GM18951 (cell line): ENCODE data around the gene DENND1A.
"Not testable (repeated sequence)": the region's sequence is repeated elsewhere in the genome, so short reads cannot be mapped to it uniquely, and the experiment has no call there.

Experiments
- POLR2A ChIP-seq: IDR thresholded peaks from 4 replicates; pipeline ENCODE4 v1.6.1; 2011; ENCODE audit warnings: mild to moderate bottlenecking; ENCODE audit not compliant: insufficient read length, insufficient read depth; ENCODE audit errors: extremely low read depth
- in situ Hi-C: fragments of 300-500 bp; cut with MboI; formaldehyde crosslinking; loops from one replicate; pipeline ENCODE4 v1.12.0; 2022; ENCODE audit warnings: low sequenced_read_pairs, mixed read lengths, inconsistent platforms; ENCODE audit not compliant: unreplicated experiment

Gene DENND1A

GRCh38 chr9:123923884-123924283, 6.0 kb downstream of the DENND1A start:
- TF ChIP-seq POLR2A, result no peak
- in situ Hi-C loops, result no loop called here

- in situ Hi-C loops, result no loop called here
- no peak for TF ChIP-seq POLR2A
These were observed 6.5 kb downstream of the DENND1A start for GRCh38 chr9:123923377-123923776.

GRCh38 chr9:123922911-123923310, 7.0 kb downstream of the DENND1A start:
- in situ Hi-C loops, result no loop called here
- no peak for TF ChIP-seq POLR2A

GRCh38 chr9:123922431-123922830, 7.5 kb downstream of the DENND1A start:
- in situ Hi-C loops, result no loop called here
- TF ChIP-seq POLR2A, result no peak

DNA sequence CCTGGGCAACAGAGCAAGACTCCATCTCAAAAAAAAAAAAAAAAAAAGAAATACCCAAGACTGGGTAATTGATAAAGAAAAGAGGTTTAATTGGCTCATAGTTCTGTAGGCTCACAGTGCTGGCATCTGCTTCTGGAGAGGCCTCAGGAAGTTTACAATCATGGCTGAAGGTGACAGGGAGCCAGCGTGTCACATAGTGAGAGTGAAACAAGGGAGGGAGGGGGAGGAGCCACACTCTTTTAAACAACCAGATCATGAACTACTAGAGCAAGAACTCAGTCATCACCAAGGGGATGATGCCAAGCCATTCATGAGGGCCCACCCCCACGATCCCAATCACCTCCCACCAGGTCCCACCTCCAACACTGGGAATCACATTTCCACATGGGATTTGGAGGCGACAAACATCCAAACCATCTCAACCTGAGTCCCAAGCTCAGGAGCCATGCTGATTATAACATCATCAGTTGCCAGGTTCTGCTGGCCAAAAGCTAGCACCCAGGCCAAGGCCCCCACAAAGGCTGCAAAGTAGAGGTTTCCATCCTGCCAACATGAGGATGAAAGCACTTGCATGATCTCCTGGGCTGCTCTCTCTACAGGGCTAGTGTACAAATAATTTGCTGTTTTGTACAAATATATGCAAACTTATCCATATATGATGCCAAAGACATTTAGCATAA, 15.3 kb downstream of the DENND1A start:
- no peak for TF ChIP-seq POLR2A
- in situ Hi-C loops, result no loop called here

DNA sequence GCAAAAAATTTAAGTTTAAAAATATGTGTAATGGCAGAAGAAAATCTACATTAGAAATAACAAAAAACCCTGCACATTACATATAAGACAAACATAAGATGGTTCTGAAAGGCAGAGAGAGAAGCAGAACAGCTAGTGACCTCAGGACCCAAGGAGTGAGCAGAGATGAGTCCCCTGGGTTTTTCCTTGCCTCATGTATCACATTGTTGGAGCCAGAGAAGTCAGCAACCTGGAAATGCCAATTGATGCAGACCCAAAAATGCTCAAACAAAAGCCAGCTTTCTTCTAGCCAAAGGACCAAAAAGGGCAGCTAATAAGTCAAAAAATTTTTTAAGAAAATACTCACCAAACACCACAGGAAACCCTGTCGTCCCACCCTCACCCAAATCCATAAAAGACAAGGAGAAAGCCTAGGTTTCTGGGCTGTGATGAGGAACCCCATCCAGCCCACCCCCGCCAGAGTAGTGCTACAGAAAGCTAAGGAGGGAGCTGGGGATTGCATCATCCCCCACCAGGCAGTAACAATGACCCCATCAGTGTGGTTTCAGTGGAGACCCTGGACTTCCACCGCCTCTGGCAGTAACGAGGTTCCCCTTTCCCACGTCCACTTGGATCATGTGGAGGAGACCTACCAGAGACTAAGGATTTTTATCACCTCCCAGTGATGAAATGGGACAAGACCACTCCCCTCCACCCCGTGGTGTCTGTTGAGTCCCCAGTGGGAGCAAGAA, 17.6 kb downstream of the DENND1A start:
- no peak for TF ChIP-seq POLR2A
- in situ Hi-C loops, result no loop called here

GRCh38 chr9:123911024-123911423, 18.9 kb downstream of the DENND1A start:
- no peak for TF ChIP-seq POLR2A
- in situ Hi-C loops, result no loop called here

DNA sequence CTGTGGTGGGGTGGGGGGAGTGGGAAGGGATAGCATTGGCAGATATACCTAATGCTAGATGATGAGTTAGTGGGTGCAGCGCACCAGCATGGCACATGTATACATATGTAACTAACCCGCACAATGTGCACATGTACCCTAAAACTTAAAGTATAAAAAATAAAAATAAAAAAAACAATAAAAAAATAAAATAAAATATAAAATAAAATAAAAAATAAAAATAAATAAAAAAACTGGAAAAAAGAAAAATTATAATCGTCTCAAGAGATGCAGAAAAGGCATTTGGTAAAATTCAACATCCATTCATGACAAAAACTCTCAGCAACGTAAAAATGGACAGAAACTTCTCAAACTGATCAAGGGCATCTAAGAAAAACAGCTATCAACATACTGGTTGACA, 20.7 kb downstream of the DENND1A start:
- in situ Hi-C loops, result not testable (repeated sequence)

GRCh38 chr9:123903550-123903949, 26.4 kb downstream of the DENND1A start:
- in situ Hi-C loops, result not testable (repeated sequence)

DNA sequence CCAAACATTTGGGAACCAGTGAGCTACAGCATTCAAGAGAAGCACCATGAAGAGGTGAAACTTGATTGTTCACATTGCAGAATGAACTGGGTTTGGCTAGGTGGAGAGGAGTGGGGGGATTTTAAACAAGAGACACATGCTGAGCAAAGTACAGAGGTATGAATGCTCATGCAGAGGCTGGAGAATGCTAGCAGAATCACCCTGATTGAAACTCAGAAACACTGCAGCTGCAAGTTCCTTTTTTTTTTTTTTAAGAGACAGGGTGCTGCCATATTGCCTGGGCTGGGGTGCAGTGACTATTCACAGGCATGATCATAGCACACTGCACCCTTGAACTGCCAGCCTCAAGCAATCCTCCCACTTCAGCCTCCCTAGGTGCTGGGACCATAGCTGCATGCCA, 35.1 kb downstream of the DENND1A start:
- in situ Hi-C loops, result no loop called here
- no peak for TF ChIP-seq POLR2A

DNA sequence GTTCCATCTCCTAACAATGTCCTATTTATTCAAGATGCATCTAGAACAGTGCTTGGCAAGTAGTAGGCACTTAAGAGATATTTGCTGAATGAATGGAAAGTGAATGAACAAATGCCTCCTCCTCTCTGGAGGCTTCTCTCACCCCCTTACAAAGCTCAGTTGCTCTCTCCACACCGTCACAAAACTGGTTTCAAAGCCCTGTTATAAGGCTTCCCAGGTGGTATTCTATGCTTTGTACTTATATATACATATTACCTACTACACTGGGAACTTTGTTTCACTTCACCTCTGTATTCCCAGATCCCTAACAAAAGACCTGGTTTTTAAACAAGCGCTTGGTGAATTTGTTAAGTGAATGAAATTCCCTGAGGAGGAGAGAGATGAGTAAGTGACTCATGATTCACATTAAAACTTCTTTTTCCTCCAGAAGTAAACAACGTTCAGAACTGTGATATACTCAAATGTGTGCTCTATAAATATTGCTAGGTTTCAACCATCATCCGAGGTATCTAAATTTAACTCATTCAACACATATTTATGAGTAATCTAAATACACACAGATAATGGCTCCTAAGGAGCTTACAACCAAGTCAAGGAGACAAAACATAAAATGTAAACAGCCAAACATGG, 36.0 kb downstream of the DENND1A start:
- no peak for TF ChIP-seq POLR2A
- in situ Hi-C loops, result no loop called here

GRCh38 chr9:123893115-123893514, 36.8 kb downstream of the DENND1A start:
- in situ Hi-C loops, result no loop called here
- TF ChIP-seq POLR2A, result no peak

GRCh38 chr9:123887837-123888236, 42.1 kb downstream of the DENND1A start:
- in situ Hi-C loops, result no loop called here
- no peak for TF ChIP-seq POLR2A

DNA sequence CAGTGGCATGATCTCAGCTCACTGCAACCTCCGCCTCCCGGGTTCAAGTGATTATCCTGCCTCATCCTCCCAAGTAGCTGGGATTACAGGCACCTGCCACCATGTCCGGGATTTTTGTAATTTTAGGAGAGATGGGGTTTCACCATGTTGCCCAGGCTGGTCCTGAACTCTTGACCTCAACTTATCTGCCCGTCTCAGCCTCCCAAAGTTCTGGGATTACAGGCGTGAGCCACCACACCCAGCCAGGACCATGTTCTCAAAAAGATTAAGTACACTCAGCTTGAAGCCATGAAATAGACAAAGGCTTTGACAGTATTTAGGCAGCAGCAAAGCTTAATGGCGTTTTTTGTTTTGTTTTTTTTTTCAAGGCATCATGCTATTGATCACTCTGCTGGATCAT, 44.1 kb downstream of the DENND1A start:
- in situ Hi-C loops, result not testable (repeated sequence)
